Bronchial epithelial cell (primary cell): ENCODE results near the gene FYN. TPM values are rescaled to one million over a fixed set of nuclear protein-coding genes. Genes with fewer than 3 reads are reported as not detected.
A peak's percentile ranks its signal among the peaks of the same experiment; 100 is the strongest.

Experiments used
- DNase-seq: peaks from one replicate; pipeline ENCODE4 v3.0.0-alpha.2; 2010; ENCODE audit warnings: low read depth
- FAIRE-seq: peaks from 2 replicates; lab custom pipeline; 2011; peaks lifted over from hg19 to GRCh38; lab: Jason Lieb, UNC
- H3K27me3 ChIP-seq: 2 replicates; pipeline ENCODE4 v1.5.1; 2011; ENCODE audit warnings: low read length; ENCODE audit not compliant: control insufficient read depth, insufficient read depth
- H3K36me3 ChIP-seq: 2 replicates; pipeline ENCODE4 v1.5.1; 2011; ENCODE audit warnings: low read length; ENCODE audit not compliant: control insufficient read depth, insufficient read depth
- H3K4me3 ChIP-seq: 2 replicates; pipeline ENCODE4 v1.5.1; 2011; ENCODE audit warnings: mild to moderate bottlenecking, low read depth, low read length, control low read depth
- CTCF ChIP-seq: IDR thresholded peaks from 2 replicates; pipeline ENCODE4 v1.5.1; 2011; ENCODE audit warnings: mild to moderate bottlenecking, moderate library complexity, low read length, control low read depth, inconsistent platforms; ENCODE audit not compliant: insufficient read depth, severe bottlenecking
- total RNA-seq: library from RNA; depleted of rRNA; stranded (reverse); fragments of >200 nt; gene quantifications from 2 replicates; pipeline ENCODE4 v1.2.1, GENCODE V29; 2014

FYN gene
- total RNA-seq, 1 donor from 2014 or later = 38.7 TPM

GRCh38 chr6:111808493-111808892, 64.8 kb downstream of the FYN start:
- DNase-seq (no peak), FAIRE-seq (no peak)

GRCh38 chr6:111806561-111807497, 66.4 kb downstream of the FYN start:
- no peak overlapping the region for H3K4me3 ChIP-seq

More at GRCh38 chr6:111808493-111808892, 64.8 kb downstream of the FYN start:
- TF ChIP-seq CTCF = no peak
- Histone ChIP-seq H3K4me3 (no peak overlapping the region), H3K27me3 (no peaks in the 10 kb centered on the region), H3K36me3 (no peaks in the 10 kb centered on the region)

GRCh38 chr6:111806165-111806547, 67.1 kb downstream of the FYN start:
- DNase-seq = no peak
- Histone ChIP-seq H3K4me3 (no peak overlapping the region), H3K36me3 (no peaks in the 10 kb centered on the region), H3K27me3 (no peaks in the 10 kb centered on the region)
- TF ChIP-seq CTCF = no peak
- no peak for FAIRE-seq

More at GRCh38 chr6:111806561-111807497, 66.4 kb downstream of the FYN start:
- no peak for TF ChIP-seq CTCF
- no peaks in the 10 kb centered on the region for H3K27me3 ChIP-seq
- DNase-seq (no peak), FAIRE-seq (no peak)
- no peaks in the 10 kb centered on the region for H3K36me3 ChIP-seq

GRCh38 chr6:111805511-111806164, 67.6 kb downstream of the FYN start:
- Histone ChIP-seq H3K4me3 (no peak overlapping the region), H3K36me3 (no peaks in the 10 kb centered on the region), H3K27me3 (no peaks in the 10 kb centered on the region)
- TF ChIP-seq CTCF = no peak
- DNase-seq = peak; percentile 15
- no peak for FAIRE-seq

- no peak for FAIRE-seq
- no peak for DNase-seq
Observed at GRCh38 chr6:111804627-111805235, 68.5 kb downstream of the FYN start.

More at GRCh38 chr6:111804627-111805235, 68.5 kb downstream of the FYN start:
- no peak overlapping the region for H3K4me3 ChIP-seq
- no peak for TF ChIP-seq CTCF
- no peaks in the 10 kb centered on the region for H3K36me3 ChIP-seq
- H3K27me3 ChIP-seq = no peaks in the 10 kb centered on the region
